Measurements from ENCODE around the gene PDE4C.

- TF ChIP-seq CTCF (IDR thresholded peaks at IDR 0.05) (no peak), POLR2A (IDR thresholded peaks at IDR 0.05) (no peak)
Observed at GRCh38 chr19:18197306-18197705, 28.9 kb downstream of the PDE4C start.

All from body of pancreas (tissue), 4 donors.